PC-9 (cell line): ENCODE measurements around the gene C2orf68.

Experiments used
- EZH2 ChIP-seq: fragments of 200-600 bp; sonication (generic); IDR thresholded peaks from 2 replicates; pipeline ENCODE4 v1.8.0; 2017; ENCODE audit warnings: antibody characterized with exemption, low read depth
- TF ChIP-seq, protein P1 (sequence below): fragments of 200-600 bp; sonication (generic); conservative IDR thresholded peaks from 2 replicates; pipeline ENCODE4 v1.6.1; 2017; ENCODE audit warnings: mixed run types, antibody characterized with exemption, mild to moderate bottlenecking, moderate library complexity

DNA sequence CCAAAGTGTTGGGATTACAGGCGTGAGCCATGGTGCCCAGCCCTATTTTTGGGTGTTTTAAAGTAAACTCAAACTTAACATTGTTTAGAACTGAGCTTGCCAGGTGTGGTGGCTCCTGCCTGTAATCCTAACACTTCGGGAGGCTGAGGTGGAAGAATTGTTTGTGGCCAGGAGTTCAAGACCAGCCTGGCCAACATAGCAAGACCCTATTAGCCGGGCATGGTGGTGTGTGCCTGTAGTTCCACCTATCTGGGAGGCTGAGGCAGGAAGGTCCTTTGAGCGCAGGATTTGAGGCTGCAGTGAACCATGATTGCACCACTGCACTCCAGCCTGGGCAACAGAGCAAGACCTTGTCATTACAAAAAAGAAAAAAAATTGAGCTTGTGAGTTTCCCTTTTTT lies 38.6 kb upstream of the C2orf68 start:
- TF ChIP-seq, protein P1, sequence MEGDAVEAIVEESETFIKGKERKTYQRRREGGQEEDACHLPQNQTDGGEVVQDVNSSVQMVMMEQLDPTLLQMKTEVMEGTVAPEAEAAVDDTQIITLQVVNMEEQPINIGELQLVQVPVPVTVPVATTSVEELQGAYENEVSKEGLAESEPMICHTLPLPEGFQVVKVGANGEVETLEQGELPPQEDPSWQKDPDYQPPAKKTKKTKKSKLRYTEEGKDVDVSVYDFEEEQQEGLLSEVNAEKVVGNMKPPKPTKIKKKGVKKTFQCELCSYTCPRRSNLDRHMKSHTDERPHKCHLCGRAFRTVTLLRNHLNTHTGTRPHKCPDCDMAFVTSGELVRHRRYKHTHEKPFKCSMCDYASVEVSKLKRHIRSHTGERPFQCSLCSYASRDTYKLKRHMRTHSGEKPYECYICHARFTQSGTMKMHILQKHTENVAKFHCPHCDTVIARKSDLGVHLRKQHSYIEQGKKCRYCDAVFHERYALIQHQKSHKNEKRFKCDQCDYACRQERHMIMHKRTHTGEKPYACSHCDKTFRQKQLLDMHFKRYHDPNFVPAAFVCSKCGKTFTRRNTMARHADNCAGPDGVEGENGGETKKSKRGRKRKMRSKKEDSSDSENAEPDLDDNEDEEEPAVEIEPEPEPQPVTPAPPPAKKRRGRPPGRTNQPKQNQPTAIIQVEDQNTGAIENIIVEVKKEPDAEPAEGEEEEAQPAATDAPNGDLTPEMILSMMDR, result no peak
- TF ChIP-seq EZH2, result no peak
